ENCODE measurements around the gene KHK.

The KHK gene

GRCh38 chr2:27081984-27082772 is 4.4 kb upstream of the KHK start:
- DNase-seq (ENCODE audit: low read depth) = no peak

DNA sequence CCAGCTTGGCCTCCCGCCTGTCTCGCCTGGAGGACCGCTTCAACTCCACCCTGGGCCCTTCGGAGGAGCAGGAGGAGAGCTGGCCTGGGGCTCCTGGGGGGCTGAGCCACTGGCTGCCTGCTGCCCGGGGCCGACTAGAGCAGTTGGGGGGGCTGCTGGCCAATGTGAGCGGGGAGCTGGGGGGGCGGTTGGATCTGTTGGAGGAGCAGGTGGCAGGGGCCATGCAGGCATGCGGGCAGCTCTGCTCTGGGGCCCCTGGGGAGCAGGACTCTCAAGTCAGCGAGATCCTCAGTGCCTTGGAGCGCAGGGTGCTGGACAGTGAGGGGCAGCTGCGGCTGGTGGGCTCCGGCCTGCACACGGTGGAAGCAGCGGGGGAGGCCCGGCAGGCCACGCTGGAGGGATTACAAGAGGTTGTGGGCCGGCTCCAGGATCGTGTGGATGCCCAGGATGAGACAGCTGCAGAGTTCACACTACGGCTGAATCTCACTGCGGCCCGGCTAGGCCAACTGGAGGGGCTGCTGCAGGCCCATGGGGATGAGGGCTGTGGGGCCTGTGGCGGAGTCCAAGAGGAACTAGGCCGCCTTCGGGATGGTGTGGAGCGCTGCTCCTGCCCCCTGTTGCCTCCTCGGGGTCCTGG is 3.7 kb upstream of the KHK start:
- DNase-seq (ENCODE audit: low read depth) = no peak

DNA sequence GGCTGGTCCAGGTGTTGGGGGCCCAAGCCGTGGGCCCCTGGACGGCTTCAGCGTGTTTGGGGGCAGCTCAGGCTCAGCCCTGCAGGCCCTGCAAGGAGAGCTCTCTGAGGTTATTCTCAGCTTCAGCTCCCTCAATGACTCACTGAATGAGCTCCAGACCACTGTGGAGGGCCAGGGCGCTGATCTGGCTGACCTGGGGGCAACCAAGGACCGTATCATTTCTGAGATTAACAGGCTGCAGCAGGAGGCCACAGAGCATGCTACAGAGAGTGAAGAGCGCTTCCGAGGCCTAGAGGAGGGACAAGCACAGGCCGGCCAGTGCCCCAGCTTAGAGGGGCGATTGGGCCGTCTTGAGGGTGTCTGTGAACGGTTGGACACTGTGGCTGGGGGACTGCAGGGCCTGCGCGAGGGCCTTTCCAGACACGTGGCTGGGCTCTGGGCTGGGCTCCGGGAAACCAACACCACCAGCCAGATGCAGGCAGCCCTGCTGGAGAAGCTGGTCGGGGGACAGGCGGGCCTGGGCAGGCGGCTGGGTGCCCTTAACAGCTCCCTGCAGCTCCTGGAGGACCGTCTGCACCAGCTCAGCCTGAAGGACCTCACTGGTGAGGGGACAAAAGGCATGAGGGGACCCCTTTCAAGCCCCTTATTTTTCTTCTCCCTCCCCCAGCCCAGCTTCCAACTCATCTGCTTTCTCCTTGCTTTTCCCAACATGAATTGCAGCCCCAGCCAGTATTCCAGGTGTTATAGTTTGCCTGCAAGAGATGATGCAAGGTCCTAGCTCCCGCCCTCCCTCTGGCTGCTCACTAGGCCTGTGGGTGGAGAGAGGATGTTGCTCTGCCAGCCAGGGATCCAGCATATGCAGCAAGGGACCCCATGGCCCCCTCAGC is 2.9 kb upstream of the KHK start:
- DNase-seq (ENCODE audit: low read depth) = no peak

- no peak for DNase-seq (ENCODE audit: low read depth)
Observed at GRCh38 chr2:27084297-27085061, 2.1 kb upstream of the KHK start.

DNA sequence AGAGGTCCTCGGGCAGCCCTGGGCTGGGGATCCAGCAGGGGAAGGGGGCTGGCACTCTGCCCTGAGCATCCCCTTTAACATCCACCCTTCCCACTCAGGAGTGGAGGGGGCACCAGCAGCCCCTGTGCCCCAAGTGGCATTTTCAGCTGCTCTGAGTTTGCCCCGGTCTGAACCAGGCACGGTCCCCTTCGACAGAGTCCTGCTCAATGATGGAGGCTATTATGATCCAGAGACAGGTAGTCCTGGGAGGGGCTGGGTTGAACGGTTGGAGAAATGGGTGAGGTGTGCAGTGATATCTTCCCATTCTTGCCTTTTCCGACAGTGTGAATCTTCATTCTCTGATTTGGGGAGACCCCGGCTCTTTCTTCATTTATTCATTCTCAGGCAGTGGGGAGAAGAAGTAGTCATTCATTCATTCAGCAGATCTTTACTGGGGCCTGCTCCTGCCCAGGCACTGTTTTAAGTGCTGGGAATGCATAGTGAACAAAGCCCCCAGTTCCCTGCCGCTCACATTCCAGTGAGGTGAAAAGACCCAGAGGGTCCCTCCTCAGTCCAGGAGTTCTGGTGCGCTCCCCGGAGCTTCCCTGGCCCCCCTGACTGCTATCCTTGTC is 1.4 kb upstream of the KHK start:
- no peak for DNase-seq (ENCODE audit: low read depth)

- no peak for DNase-seq (ENCODE audit: low read depth)
Observed at GRCh38 chr2:27085673-27086089, 891 bp upstream of the KHK start.

DNA sequence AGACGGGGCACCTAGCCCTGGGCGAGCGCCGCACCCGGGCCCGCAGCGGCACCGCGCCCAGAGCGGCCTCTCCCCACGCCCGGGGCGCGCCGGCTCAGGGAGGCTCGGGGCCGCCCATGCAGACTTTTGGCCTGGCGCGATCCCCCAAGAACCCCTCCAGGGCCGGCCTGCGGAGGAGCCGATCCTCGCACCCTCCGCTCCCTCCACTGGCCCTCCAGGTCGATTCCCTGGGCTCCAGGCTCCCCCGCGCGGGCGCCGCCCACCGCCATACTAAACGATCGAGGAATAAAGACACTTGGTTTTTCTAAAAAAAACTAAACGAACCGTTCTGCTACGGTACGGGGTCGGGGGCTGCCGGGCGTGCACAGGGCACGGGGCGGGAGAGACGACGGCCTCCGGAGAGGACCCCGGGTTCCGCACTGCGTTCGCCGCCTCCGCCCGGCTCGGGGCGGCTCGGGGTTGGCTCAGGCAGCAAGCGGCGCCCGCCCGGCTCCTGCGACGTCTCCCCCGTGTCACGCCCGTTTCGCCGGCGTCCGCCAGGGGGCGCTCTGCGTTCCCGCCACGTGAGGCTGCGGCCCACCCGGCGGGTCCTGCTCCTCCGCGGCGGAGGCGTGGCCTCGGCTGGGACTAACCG is 365 bp upstream of the KHK start:
- DNase-seq (ENCODE audit: low read depth) = peak; percentile 95

DNA sequence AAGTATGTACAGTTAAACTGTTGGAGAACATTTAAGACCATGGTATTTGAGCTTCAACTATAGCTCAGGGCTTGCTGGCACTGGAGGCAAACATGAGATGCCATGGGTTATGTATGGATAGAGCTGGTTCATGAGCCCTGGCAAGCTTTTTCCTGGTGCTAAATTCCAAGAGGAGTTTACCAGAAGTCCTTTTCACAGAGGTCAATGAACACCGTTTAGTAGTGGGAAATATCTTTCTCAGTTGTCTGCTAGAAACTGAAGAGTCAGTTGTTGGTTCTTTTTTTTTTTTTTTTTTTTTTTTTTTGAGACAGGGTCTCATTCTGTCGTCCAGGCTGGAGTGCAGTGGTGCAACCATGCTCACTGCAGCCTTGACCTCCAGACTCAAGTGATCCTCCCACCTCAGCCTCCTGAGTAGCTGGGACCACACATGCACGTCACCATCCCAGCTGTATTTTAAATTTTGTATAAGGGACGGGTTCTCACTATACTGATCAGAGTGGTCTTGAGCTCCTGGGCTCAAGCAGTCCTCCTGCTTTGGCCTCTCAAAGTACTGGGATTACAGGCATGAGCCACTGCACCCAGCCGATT is 1.3 kb downstream of the KHK start:
- no peak for DNase-seq (ENCODE audit: low read depth)

- DNase-seq (ENCODE audit: low read depth) = no peak
Observed at GRCh38 chr2:27088634-27089033, 2.1 kb downstream of the KHK start.

DNA sequence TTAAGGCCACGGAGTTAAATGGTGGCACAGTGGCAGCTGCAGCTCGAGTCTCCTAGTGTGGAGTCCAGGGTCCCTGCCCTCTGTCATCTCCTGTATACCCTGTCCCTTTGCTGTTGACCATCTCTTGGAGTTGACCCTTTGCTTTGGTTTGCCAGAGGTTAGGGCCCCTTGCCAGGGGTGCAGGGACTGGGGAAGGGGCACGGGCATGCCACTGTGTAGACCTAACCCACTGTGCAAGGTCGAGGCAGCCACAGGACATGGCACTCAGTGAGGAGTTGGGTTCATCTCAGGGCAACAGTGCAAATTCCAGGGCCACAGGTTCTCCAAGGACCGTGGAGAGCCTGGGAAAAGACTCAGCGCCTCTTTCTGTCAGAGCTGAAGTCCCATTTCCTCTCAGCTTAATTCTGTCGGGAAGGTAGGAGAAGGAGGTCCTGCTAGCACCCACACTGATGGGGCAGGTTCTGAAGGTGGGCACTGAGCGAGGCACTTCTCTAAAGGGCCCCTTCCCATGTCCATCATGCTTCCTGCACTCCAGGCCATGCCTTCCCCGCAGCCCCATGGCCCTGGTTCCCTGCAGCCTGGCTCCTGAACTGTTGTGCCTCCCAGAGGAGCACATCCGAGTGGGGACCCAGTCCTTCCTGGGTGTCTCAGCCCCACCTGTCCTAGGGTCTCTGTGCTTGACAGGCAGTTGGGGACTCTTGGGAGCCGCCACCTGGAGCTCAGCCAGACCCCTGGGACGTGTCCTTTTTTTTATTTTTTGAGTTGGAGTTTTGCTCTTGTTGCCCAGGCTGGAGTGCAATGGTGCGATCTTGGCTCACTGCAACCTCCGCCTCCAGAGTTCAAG is 2.8 kb downstream of the KHK start:
- DNase-seq (ENCODE audit: low read depth) = no peak

DNA sequence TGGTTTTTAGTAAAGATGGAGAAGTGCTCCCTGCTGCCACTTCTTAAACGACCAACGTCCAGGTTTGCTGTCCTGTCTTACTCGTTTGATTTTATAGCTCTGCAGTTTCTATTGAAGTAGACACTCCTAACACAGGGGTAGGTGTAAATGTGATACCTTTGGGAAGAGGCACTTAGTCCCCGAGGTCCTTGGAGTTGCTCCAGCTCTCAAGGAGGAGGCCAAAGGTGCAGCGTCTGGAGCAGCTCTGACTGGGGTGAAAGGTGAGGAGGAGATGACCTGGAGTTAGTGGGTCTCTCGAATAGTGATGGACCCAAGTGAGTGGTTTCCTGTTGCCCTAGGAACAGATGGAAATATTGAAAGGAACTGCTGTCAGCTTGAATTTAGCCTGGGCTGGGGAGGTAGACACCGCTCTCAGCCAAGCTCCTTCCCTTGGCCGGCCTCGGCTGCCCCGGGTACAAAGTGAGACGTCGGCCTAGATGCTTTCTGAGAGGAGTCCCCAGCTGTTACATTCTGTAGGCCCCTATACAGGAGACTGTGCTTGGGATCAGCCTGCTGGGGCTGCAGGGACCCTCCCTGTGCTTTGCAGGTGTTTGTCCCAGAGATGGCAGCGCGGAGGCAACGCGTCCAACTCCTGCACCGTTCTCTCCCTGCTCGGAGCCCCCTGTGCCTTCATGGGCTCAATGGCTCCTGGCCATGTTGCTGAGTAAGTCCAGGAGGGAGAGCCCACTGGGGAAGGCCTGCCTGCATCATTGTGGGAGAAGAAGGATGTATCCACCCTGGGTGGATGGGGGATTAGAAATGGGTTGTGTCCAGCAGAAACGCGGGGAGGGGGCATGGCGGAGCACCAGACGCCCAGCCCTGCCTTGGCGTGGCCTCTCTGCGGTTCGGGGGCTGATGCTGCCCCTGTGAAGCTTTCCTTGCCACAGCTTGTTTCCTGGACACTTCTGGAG is 5.4 kb downstream of the KHK start:
- no peak for DNase-seq (ENCODE audit: low read depth)

DNA sequence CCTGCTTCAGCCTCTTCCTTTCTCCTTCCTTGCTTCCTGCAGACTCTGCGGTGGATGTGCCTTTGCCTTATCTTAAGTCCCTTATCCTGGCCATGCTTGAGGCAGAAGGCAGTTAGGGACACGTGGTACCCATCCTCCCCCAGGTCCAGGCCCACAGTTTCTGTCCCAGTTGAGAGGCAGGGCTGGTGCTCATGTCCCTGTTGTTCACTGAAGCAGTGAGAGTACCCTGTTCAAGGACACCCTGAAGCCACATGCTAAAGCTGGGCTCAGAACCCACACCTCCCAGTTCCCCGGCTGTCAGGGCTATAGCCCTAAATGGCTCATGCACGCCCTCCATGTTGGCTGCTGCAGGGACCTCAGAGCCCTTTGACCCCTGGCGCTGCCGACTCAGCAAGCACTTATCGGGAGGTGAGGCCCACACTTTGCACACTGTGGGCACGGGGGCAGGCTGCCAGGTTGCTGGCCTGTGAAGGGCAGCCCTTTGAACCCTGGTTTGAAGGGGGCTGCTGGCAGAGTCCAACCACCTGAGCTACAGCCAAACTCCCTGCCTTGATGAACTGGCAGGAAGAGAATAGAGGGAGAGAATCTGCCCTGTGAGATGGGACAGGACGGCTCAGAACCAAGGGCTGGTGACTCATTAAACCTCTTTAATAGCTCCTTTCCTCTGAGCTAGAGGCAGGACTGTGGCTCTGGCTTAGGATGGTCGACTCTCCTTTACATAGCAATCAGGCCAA is 6.3 kb downstream of the KHK start:
- DNase-seq (ENCODE audit: low read depth) = no peak

GRCh38 chr2:27093430-27094352 is 7.1 kb downstream of the KHK start:
- DNase-seq (ENCODE audit: low read depth) = no peak

GRCh38 chr2:27094353-27094984 is 7.9 kb downstream of the KHK start:
- DNase-seq (ENCODE audit: low read depth) = no peak

DNA sequence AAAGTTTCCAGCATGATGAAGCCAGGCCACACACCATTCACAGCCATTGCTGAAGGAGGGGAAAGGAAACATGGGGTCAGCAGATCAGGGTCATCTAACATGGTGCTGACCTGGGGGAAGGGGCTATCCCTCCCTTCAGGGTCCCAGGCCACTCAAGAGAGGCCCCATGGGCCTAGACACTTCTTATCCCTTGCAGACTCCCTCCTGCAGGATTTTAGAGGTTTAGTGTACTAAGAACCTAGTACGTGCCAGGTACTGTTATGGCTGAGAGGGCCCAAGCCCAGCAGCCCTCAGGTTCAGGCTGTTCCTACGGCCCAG is 8.8 kb downstream of the KHK start:
- no peak for DNase-seq (ENCODE audit: low read depth)

Data from T follicular helper cell (primary cell).